C4-2B (cell line): ENCODE measurements around the gene CCDC121.
"Not testable (repeated sequence)": the region's sequence is repeated elsewhere in the genome, so short reads cannot be mapped to it uniquely, and the experiment has no call there.

ENCODE experiments used
- CTCF ChIP-seq: fragments of 450-650 bp; conservative IDR thresholded peaks from 2 replicates; pipeline ENCODE4 v1.5.1; 2017; ENCODE audit warnings: mild to moderate bottlenecking
- ZFX ChIP-seq: fragments of 450-650 bp; IDR thresholded peaks from 2 replicates; pipeline ENCODE4 v1.6.1; 2017

GRCh38 chr2:27626921-27627320, 1.9 kb downstream of the CCDC121 start:
- not testable (repeated sequence) for TF ChIP-seq CTCF, ZFX
